CD14-positive monocyte (primary cell): Measurements from ENCODE around the gene ST3GAL3. TPM values are rescaled to one million over a fixed set of nuclear protein-coding genes. Genes with fewer than 3 reads are reported as not detected.

Experiments
- DNase-seq, 3 donors: peaks; one replicate each; pipeline ENCODE4 v3.0.0-alpha.2; 2011 to 2022
- H2AFZ ChIP-seq: 2 replicates; pipeline ENCODE4 v1.6.0; 2012; ENCODE audit warnings: mild to moderate bottlenecking, low read depth, low read length, inconsistent platforms; ENCODE audit not compliant: insufficient read depth, poor library complexity, severe bottlenecking
- H3K27ac ChIP-seq, 2 donors: 1 replicate in 1 of 2; 2 replicates in 1 of 2; pipeline ENCODE4 v1.5.1; 2012 to 2013; ENCODE audit warnings: low read length in 2 of 2, control low read depth in 1 of 2, inconsistent platforms in 1 of 2, low read depth in 1 of 2, mild to moderate bottlenecking in 1 of 2
- H3K27me3 ChIP-seq, 2 donors: one replicate each; pipeline versions ENCODE4 v1.6.0 to v1.6.1; 2011 to 2013; ENCODE audit warnings: low read length in 2 of 2; ENCODE audit not compliant: control insufficient read depth in 2 of 2, insufficient read depth in 2 of 2
- H3K36me3 ChIP-seq, 2 donors: replicated peaks in 1 of 2; 1 replicate in 1 of 2; 2 replicates in 1 of 2; pipeline versions ENCODE4 v1.5.1 to v1.6.1; 2012 to 2013; ENCODE audit warnings: low read length in 2 of 2, control low read depth in 1 of 2, inconsistent platforms in 1 of 2, mild to moderate bottlenecking in 1 of 2; ENCODE audit not compliant: insufficient read depth in 2 of 2, control insufficient read depth in 1 of 2
- H3K4me1 ChIP-seq, 2 donors: 1 replicate in 1 of 2; 2 replicates in 1 of 2; pipeline versions ENCODE4 v1.5.1 to v1.6.1; 2012 to 2013; ENCODE audit warnings: low read length in 2 of 2, control low read depth in 1 of 2, inconsistent platforms in 1 of 2, mild to moderate bottlenecking in 1 of 2, moderate library complexity in 1 of 2; ENCODE audit not compliant: insufficient read depth in 2 of 2, control insufficient read depth in 1 of 2
- H3K4me2 ChIP-seq: replicated peaks from 2 replicates; pipeline ENCODE3; 2012; ENCODE audit warnings: low read length, moderate library complexity, mild to moderate bottlenecking; ENCODE audit not compliant: poor library complexity, severe bottlenecking; ENCODE audit errors: extremely low read depth
- H3K4me3 ChIP-seq, 3 experiments: fragments of 200-600 bp in 1 of 3; sonication (generic) in 1 of 3; replicated peaks in 1 of 3; 1 replicate in 2 of 3; 2 replicates in 1 of 3; pipeline ENCODE4 v1.5.1; 2011 to 2013; ENCODE audit warnings: low read length in 3 of 3, mild to moderate bottlenecking in 3 of 3, control low read depth in 2 of 3, low read depth in 2 of 3, inconsistent platforms in 1 of 3, moderate library complexity in 1 of 3
- H3K79me2 ChIP-seq: 2 replicates; pipeline ENCODE4 v1.6.0; 2012; ENCODE audit warnings: mild to moderate bottlenecking, control low read depth, inconsistent platforms, low read length, moderate library complexity; ENCODE audit not compliant: insufficient read depth
- H3K9ac ChIP-seq: 2 replicates; pipeline ENCODE4 v1.6.0; 2017; ENCODE audit warnings: low read length, mild to moderate bottlenecking; ENCODE audit not compliant: insufficient read depth, poor library complexity, severe bottlenecking
- H3K9me3 ChIP-seq, 2 donors: replicated peaks in 1 of 2; 1 replicate in 1 of 2; 2 replicates in 1 of 2; pipeline versions ENCODE4 v1.5.1 to v1.6.1; 2012 to 2013; ENCODE audit warnings: low read length in 2 of 2, control low read depth in 1 of 2; ENCODE audit not compliant: control insufficient read depth in 1 of 2, insufficient read depth in 1 of 2
- H4K20me1 ChIP-seq: 2 replicates; pipeline ENCODE4 v1.6.0; 2012; ENCODE audit warnings: mild to moderate bottlenecking, low read length, control low read depth, moderate library complexity; ENCODE audit not compliant: insufficient read depth
- H3K27ac Mint-ChIP-seq, 7 donors: one replicate each; pipeline ENCODE4 v1.8.0; 2020; ENCODE audit warnings: mild to moderate bottlenecking in 7 of 7, mixed read lengths in 7 of 7, moderate library complexity in 6 of 7, inconsistent platforms in 2 of 7
- H3K27me3 Mint-ChIP-seq, 3 donors: one replicate each; pipeline ENCODE4 v1.8.0; 2021 to 2022; ENCODE audit warnings: low read depth in 3 of 3, mild to moderate bottlenecking in 3 of 3, mixed read lengths in 3 of 3, moderate library complexity in 3 of 3, inconsistent platforms in 1 of 3
- H3K36me3 Mint-ChIP-seq, 2 donors: one replicate each; pipeline ENCODE4 v1.8.0; 2020; ENCODE audit warnings: mixed read lengths in 2 of 2, inconsistent platforms in 1 of 2, mild to moderate bottlenecking in 1 of 2
- H3K4me1 Mint-ChIP-seq: one replicate; pipeline ENCODE4 v1.8.0; 2020; ENCODE audit warnings: mild to moderate bottlenecking, mixed read lengths
- H3K4me3 Mint-ChIP-seq, 2 donors: one replicate each; pipeline ENCODE4 v1.8.0; 2020; ENCODE audit warnings: mild to moderate bottlenecking in 2 of 2, mixed read lengths in 2 of 2, moderate library complexity in 1 of 2
- H3K9me3 Mint-ChIP-seq, 7 donors: one replicate each; pipeline ENCODE4 v1.8.0; 2020 to 2022; ENCODE audit warnings: mixed read lengths in 7 of 7, mild to moderate bottlenecking in 6 of 7, moderate library complexity in 6 of 7, inconsistent platforms in 2 of 7
- CTCF ChIP-seq: fragments of 200-600 bp; IDR thresholded peaks from one replicate; pipeline ENCODE4 v1.8.0; 2022; ENCODE audit warnings: antibody characterized with exemption, mild to moderate bottlenecking
- WGBS: methylation state at CpG from one replicate; pipeline ENCODE4 v1.1.5; 2013; ENCODE audit warnings: missing lambda C conversion rate; ENCODE audit not compliant: insufficient coverage; 5-methylcytosine and 5-hydroxymethylcytosine counted together
- intact Hi-C, 2 donors: fragments of 100-400 bp; cut with micrococcal nuclease; formaldehyde crosslinking; loops; one replicate each; pipeline versions ENCODE4 v1.15.0 to v1.15.1; 2023
- polyA plus RNA-seq, 3 donors: library from polyadenylated mRNA; depleted of rRNA in 1 of 3; unstranded in 2 of 3; stranded (reverse) in 1 of 3; fragments of 300-500 nt in 2 of 3; fragments of >200 nt in 1 of 3; fragmentation: Illumina TruSeq in 2 of 3; gene quantifications; 1 replicate in 2 of 3; 2 replicates in 1 of 3; pipeline ENCODE4 v1.2.3, GENCODE V29; 2012 to 2021

The ST3GAL3 gene
- polyA plus RNA-seq, 3 donors, result 1.6 to 4.5 (median 2.1) TPM

DNA sequence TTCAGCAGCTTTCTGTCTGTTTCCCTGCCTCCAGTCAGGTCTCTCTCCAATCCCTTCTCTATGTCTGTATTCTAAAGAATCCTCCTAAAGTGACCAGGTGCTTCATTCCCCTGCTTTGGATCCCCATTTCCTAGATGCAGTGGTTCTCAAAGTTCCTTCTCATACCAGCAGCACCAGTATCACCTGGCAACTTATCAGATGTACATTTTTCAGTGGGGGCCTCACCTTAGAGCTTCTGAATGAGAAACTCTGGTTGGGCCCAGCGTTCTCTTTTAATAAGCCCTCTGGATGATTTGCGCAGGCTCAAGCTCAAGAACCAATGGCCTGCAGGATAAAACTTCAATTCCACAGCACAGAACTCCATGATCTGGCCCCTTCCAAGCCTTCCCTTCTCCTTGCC is 200.9 kb downstream of the ST3GAL3 start:
- H3K4me1 ChIP-seq, result no peaks in the 10 kb centered on the region
- no peaks in the 10 kb centered on the region for H3K27me3 ChIP-seq
- no peaks in the 10 kb centered on the region for H3K9me3 ChIP-seq
- Mint-ChIP-seq H3K27me3 (peaks cover 0 to 3% (median 2%) of the 10 kb centered on the region in 3 donors), H3K4me1 (no peaks in the 10 kb centered on the region), H3K27ac (peak overlapping the region in 4 of 7 donors; percentile 16 to 50 (median 44)), H3K9me3 (peaks cover 0 to 8% (median 2%) of the 10 kb centered on the region in 7 donors), H3K36me3 (peaks cover 19 to 25% of the 10 kb centered on the region in 2 donors), H3K4me3 (no peak overlapping the region)
- H3K4me2 ChIP-seq, result no peak overlapping the region
- 94% methylated on average over 2 of the region's 2 CpGs for WGBS
- no peaks in the 10 kb centered on the region for H4K20me1 ChIP-seq
- H3K27ac ChIP-seq, result no peak overlapping the region
- intact Hi-C loops, result no loop called here
- DNase-seq, result no peak
- H3K79me2 ChIP-seq, result no peaks in the 10 kb centered on the region
- H3K4me3 ChIP-seq, result no peak overlapping the region
- no peak for TF ChIP-seq CTCF
- peaks cover 7 to 16% of the 10 kb centered on the region in 2 donors for H3K36me3 ChIP-seq
- H2AFZ ChIP-seq, result no peak overlapping the region
- no peak overlapping the region for H3K9ac ChIP-seq

DNA sequence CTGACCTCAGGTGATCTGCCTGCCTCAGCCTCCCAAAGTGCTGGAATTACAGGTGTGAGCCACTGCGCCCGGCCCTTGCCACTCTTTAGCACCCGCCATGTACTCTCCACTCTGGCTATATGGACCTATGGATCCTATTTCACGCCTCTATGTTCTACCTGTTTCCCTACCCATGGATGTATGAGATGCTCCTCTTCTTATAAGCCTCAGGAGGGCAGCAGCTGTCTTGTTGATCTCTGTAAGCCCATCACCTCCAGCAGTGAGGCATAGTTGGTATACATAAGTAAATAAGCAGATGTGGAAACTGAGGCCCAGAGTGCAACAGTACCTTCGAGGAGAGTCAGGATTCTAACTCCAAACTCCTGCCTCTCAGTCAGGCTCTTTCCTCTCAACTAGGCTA is 201.5 kb downstream of the ST3GAL3 start:
- Histone ChIP-seq H3K4me3 (no peak overlapping the region), H3K36me3 (peaks cover 7 to 16% of the 10 kb centered on the region in 2 donors), H3K27ac (no peak overlapping the region), H4K20me1 (no peaks in the 10 kb centered on the region), H3K27me3 (no peaks in the 10 kb centered on the region), H3K9ac (no peak overlapping the region), H2AFZ (no peak overlapping the region), H3K9me3 (no peaks in the 10 kb centered on the region), H3K4me1 (no peaks in the 10 kb centered on the region), H3K4me2 (no peak overlapping the region), H3K79me2 (no peaks in the 10 kb centered on the region)
- H3K4me3 Mint-ChIP-seq, result no peak overlapping the region
- peaks cover 0 to 3% (median 2%) of the 10 kb centered on the region in 3 donors for H3K27me3 Mint-ChIP-seq
- no peak for DNase-seq
- WGBS, result 100% methylated on average over 2 of the region's 5 CpGs
- H3K27ac Mint-ChIP-seq, result peak overlapping the region in 1 of 7 donors; percentile 62
- no peak for TF ChIP-seq CTCF
- peaks cover 0 to 8% (median 2%) of the 10 kb centered on the region in 7 donors for H3K9me3 Mint-ChIP-seq
- no peaks in the 10 kb centered on the region for H3K4me1 Mint-ChIP-seq
- peaks cover 21 to 27% of the 10 kb centered on the region in 2 donors for H3K36me3 Mint-ChIP-seq
- intact Hi-C loops, result no loop called here
